ENCODE data around the gene LPGAT1. TPM values are rescaled to one million over a fixed set of nuclear protein-coding genes. Genes with fewer than 3 reads are reported as not detected.
A peak's percentile ranks its signal among the peaks of the same experiment; 100 is the strongest.

The LPGAT1 gene
- total and polyA plus RNA-seq, 2 of the 13 experiments (the other 11 are each of a cell fraction or from before 2014, with no cell fraction given): 12.1 to 48.3 TPM

DNA sequence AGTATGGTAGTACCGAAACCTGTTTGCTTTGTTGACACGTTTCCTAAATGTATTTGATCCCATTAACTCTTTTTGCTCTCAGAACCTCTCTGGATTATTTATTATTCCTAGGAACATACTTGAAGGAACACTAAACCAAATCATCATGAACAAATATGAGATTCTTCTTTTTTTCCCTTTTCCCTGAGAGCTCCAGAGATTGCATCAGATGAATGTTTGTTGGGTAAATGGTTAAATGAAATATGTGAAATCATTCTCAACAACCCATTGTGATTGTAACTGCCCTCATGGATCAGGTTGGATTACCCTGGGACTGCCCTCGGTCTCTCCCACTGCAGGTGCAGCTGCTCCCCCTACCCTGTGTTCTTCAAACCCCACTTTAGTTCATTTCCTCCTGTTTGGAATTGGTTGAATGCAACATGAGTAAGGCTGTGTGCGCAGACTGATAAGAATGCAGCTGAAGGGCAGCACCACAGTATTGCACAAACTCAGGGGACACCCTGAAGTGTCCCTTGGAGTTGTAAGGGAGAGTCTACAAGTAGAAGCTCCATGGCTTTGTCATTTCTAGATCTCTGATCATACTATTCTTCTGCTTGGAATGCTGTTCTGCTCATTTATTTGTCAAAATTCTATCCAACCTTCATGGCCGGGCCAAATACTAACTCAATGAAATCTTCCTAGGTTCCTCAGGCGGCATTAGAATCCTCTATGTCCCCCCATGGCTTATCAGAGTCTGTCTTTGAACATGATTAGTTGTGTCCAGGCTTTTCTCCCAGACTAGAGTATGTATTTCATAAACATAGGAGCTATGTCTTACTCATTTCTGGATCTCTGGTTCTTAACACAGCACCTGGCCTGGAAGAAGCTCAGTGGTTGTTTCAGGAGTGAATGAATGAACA lies 108.0 kb downstream of the LPGAT1 start (continued):
- TF ChIP-seq, protein P1, sequence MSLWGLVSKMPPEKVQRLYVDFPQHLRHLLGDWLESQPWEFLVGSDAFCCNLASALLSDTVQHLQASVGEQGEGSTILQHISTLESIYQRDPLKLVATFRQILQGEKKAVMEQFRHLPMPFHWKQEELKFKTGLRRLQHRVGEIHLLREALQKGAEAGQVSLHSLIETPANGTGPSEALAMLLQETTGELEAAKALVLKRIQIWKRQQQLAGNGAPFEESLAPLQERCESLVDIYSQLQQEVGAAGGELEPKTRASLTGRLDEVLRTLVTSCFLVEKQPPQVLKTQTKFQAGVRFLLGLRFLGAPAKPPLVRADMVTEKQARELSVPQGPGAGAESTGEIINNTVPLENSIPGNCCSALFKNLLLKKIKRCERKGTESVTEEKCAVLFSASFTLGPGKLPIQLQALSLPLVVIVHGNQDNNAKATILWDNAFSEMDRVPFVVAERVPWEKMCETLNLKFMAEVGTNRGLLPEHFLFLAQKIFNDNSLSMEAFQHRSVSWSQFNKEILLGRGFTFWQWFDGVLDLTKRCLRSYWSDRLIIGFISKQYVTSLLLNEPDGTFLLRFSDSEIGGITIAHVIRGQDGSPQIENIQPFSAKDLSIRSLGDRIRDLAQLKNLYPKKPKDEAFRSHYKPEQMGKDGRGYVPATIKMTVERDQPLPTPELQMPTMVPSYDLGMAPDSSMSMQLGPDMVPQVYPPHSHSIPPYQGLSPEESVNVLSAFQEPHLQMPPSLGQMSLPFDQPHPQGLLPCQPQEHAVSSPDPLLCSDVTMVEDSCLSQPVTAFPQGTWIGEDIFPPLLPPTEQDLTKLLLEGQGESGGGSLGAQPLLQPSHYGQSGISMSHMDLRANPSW (CRISPR knock-in tag; IDR thresholded peaks at IDR 0.05; ENCODE audit: borderline replicate concordance): no peak
- TF ChIP-seq, protein P2, sequence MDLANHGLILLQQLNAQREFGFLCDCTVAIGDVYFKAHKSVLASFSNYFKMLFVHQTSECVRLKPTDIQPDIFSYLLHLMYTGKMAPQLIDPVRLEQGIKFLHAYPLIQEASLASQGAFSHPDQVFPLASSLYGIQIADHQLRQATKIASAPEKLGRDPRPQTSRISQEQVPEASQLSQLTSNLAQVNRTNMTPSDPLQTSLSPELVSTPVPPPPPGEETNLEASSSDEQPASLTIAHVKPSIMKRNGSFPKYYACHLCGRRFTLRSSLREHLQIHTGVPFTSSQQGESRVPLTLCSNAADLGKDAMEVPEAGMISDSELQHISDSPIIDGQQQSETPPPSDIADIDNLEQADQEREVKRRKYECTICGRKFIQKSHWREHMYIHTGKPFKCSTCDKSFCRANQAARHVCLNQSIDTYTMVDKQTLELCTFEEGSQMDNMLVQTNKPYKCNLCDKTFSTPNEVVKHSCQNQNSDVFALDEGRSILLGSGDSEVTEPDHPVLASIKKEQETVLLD (CRISPR knock-in tag; IDR thresholded peaks at IDR 0.05; ENCODE audit: low read depth): no peak
- TF ChIP-seq ASH2L (IDR thresholded peaks at IDR 0.05; ENCODE audit: insufficient read length, low read depth, low read length) (no peak), GATAD2A (CRISPR knock-in tag; IDR thresholded peaks at IDR 0.05) (peak; percentile 30; the same call in 1 of the 2 replicates), ZNF552 (CRISPR knock-in tag; IDR thresholded peaks at IDR 0.05; ENCODE audit: borderline replicate concordance) (no peak), POLR2AphosphoS2 (IDR thresholded peaks at IDR 0.05; ENCODE audit: low read depth, low read length) (no peak), NCOA1 (CRISPR knock-in tag; IDR thresholded peaks at IDR 0.05) (no peak), CEBPG (CRISPR knock-in tag; IDR thresholded peaks at IDR 0.05) (peak; percentile 36; the same call in 1 of the 2 replicates), ZMYM4 (CRISPR knock-in tag; IDR thresholded peaks at IDR 0.05) (0 out of 2 replicates have a peak, but pooled peaks have one; percentile 19), NAIF1 (CRISPR knock-in tag; IDR thresholded peaks at IDR 0.05; ENCODE audit: borderline replicate concordance) (no peak), MIXL1 (CRISPR knock-in tag; IDR thresholded peaks at IDR 0.05) (no peak), NR2F2 (IDR thresholded peaks at IDR 0.05; ENCODE audit: borderline replicate concordance, low read depth) (no peak), KMT2B (CRISPR knock-in tag; IDR thresholded peaks at IDR 0.05) (no peak), BCL6 (CRISPR knock-in tag; IDR thresholded peaks at IDR 0.05) (0 out of 2 replicates have a peak, but pooled peaks have one; percentile 8), KAT7 (CRISPR knock-in tag; IDR thresholded peaks at IDR 0.05; ENCODE audit: borderline replicate concordance) (0 out of 2 replicates have a peak, but pooled peaks have one; percentile 13), ZNF224 (CRISPR knock-in tag; IDR thresholded peaks at IDR 0.05) (no peak), ZBTB7B (CRISPR knock-in tag; IDR thresholded peaks at IDR 0.05) (no peak)
- TF ChIP-seq, protein P3, sequence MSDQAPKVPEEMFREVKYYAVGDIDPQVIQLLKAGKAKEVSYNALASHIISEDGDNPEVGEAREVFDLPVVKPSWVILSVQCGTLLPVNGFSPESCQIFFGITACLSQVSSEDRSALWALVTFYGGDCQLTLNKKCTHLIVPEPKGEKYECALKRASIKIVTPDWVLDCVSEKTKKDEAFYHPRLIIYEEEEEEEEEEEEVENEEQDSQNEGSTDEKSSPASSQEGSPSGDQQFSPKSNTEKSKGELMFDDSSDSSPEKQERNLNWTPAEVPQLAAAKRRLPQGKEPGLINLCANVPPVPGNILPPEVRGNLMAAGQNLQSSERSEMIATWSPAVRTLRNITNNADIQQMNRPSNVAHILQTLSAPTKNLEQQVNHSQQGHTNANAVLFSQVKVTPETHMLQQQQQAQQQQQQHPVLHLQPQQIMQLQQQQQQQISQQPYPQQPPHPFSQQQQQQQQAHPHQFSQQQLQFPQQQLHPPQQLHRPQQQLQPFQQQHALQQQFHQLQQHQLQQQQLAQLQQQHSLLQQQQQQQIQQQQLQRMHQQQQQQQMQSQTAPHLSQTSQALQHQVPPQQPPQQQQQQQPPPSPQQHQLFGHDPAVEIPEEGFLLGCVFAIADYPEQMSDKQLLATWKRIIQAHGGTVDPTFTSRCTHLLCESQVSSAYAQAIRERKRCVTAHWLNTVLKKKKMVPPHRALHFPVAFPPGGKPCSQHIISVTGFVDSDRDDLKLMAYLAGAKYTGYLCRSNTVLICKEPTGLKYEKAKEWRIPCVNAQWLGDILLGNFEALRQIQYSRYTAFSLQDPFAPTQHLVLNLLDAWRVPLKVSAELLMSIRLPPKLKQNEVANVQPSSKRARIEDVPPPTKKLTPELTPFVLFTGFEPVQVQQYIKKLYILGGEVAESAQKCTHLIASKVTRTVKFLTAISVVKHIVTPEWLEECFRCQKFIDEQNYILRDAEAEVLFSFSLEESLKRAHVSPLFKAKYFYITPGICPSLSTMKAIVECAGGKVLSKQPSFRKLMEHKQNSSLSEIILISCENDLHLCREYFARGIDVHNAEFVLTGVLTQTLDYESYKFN (CRISPR knock-in tag; conservative IDR thresholded peaks at IDR 0.05): no peak
- TF ChIP-seq, protein P4, sequence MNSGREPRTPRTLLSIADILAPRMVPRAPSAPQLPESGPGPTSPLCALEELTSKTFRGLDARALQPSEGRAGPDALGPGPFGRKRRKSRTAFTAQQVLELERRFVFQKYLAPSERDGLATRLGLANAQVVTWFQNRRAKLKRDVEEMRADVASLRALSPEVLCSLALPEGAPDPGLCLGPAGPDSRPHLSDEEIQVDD (CRISPR knock-in tag; IDR thresholded peaks at IDR 0.05; ENCODE audit: borderline replicate concordance): no peak
- TF ChIP-seq, protein P5, sequence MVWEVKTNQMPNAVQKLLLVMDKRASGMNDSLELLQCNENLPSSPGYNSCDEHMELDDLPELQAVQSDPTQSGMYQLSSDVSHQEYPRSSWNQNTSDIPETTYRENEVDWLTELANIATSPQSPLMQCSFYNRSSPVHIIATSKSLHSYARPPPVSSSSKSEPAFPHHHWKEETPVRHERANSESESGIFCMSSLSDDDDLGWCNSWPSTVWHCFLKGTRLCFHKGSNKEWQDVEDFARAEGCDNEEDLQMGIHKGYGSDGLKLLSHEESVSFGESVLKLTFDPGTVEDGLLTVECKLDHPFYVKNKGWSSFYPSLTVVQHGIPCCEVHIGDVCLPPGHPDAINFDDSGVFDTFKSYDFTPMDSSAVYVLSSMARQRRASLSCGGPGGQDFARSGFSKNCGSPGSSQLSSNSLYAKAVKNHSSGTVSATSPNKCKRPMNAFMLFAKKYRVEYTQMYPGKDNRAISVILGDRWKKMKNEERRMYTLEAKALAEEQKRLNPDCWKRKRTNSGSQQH (CRISPR knock-in tag; IDR thresholded peaks at IDR 0.05; ENCODE audit: low read depth): 0 out of 2 replicates have a peak, but pooled peaks have one; percentile 29

Data from HepG2 (cell line).